NCI-H345 treated with DMSO at 0.1 percent for 48 hours (cell line): ENCODE data around the gene ALOX5.

Experiments used
- DNase-seq: peaks from one replicate; lab custom pipeline; 2025; ENCODE audit not compliant: unreplicated experiment; lab: John Stamatoyannopoulos, UW

The ALOX5 gene

GRCh38 chr10:45441239-45442190, 67.5 kb downstream of the ALOX5 start:
- DNase-seq, result no peak

- no peak for DNase-seq
These were observed 68.2 kb downstream of the ALOX5 start for GRCh38 chr10:45442251-45442650.

GRCh38 chr10:45442662-45443061, 68.6 kb downstream of the ALOX5 start:
- DNase-seq, result no peak

GRCh38 chr10:45443101-45444009, 69.3 kb downstream of the ALOX5 start:
- DNase-seq, result no peak

- DNase-seq, result no peak
These were observed 70.0 kb downstream of the ALOX5 start for GRCh38 chr10:45444022-45444421.

- no peak for DNase-seq
These were observed 71.2 kb downstream of the ALOX5 start for GRCh38 chr10:45444976-45445898.

GRCh38 chr10:45446858-45447257, 72.8 kb downstream of the ALOX5 start:
- DNase-seq, result no peak

- DNase-seq, result no peak
These were observed 73.4 kb downstream of the ALOX5 start for GRCh38 chr10:45447416-45447815.

GRCh38 chr10:45450866-45451265, 76.8 kb downstream of the ALOX5 start:
- no peak for DNase-seq

- DNase-seq, result no peak
These were observed 77.4 kb downstream of the ALOX5 start for GRCh38 chr10:45451407-45451806.

GRCh38 chr10:45452268-45452667, 78.3 kb downstream of the ALOX5 start:
- no peak for DNase-seq

- DNase-seq, result no peak
These were observed 78.9 kb downstream of the ALOX5 start for GRCh38 chr10:45452743-45453452.

- DNase-seq, result no peak
These were observed 79.7 kb downstream of the ALOX5 start for GRCh38 chr10:45453639-45454255.

GRCh38 chr10:45454262-45454661, 80.2 kb downstream of the ALOX5 start:
- no peak for DNase-seq

GRCh38 chr10:45454859-45455258, 80.8 kb downstream of the ALOX5 start:
- no peak for DNase-seq

GRCh38 chr10:45456233-45456632, 82.2 kb downstream of the ALOX5 start:
- DNase-seq, result no peak

- no peak for DNase-seq
These were observed 82.8 kb downstream of the ALOX5 start for GRCh38 chr10:45456822-45457221.

- DNase-seq, result no peak
These were observed 83.5 kb downstream of the ALOX5 start for GRCh38 chr10:45457487-45457886.

GRCh38 chr10:45460235-45460878, 86.3 kb downstream of the ALOX5 start:
- no peak for DNase-seq
